OCI-LY1 (cell line): ENCODE measurements around the gene STXBP6.

ENCODE experiments used
- H2AFZ ChIP-seq: fragments of 200-600 bp; sonication (generic), shearing (Covaris generic); 2 replicates; pipeline ENCODE4 v1.6.0; 2014; ENCODE audit warnings: antibody characterized with exemption, mild to moderate bottlenecking, low read length
- H3F3A ChIP-seq: fragments of 200-600 bp; sonication (generic), shearing (Covaris generic); 2 replicates; pipeline ENCODE4 v1.6.0; 2014; ENCODE audit warnings: mild to moderate bottlenecking, antibody characterized with exemption, low read length, moderate library complexity; ENCODE audit not compliant: insufficient read depth
- H3K27ac ChIP-seq: fragments of 200-600 bp; sonication (generic); 2 replicates; pipeline ENCODE4 v1.5.1; 2014; ENCODE audit warnings: low read length, mixed run types, mild to moderate bottlenecking, low read depth; ENCODE audit not compliant: poor library complexity, severe bottlenecking
- H3K27me3 ChIP-seq: fragments of 200-600 bp; sonication (generic); 2 replicates; pipeline ENCODE4 v1.6.0; 2014; ENCODE audit warnings: antibody characterized with exemption, mild to moderate bottlenecking, low read length, moderate library complexity; ENCODE audit not compliant: insufficient read depth
- H3K36me3 ChIP-seq: fragments of 200-600 bp; sonication (generic); 2 replicates; pipeline ENCODE4 v1.6.1; 2014; ENCODE audit warnings: mild to moderate bottlenecking, antibody characterized with exemption, low read length, moderate library complexity, mixed read lengths; ENCODE audit not compliant: insufficient read depth
- H3K4me1 ChIP-seq: fragments of 200-600 bp; sonication (generic); 2 replicates; pipeline ENCODE4 v1.5.1; 2014; ENCODE audit warnings: mild to moderate bottlenecking, low read length, moderate library complexity; ENCODE audit not compliant: insufficient read depth, severe bottlenecking
- H3K4me2 ChIP-seq: fragments of 200-600 bp; sonication (generic), shearing (Covaris generic); 2 replicates; pipeline ENCODE4 v1.6.1; 2014; ENCODE audit warnings: low read length
- H3K4me3 ChIP-seq: fragments of 200-600 bp; sonication (generic); 2 replicates; pipeline ENCODE4 v1.5.1; 2014; ENCODE audit warnings: low read length, low read depth, mild to moderate bottlenecking, mixed read lengths; ENCODE audit not compliant: poor library complexity, severe bottlenecking
- H3K79me2 ChIP-seq: fragments of 200-600 bp; shearing (Covaris generic); 2 replicates; pipeline ENCODE4 v1.6.1; 2016; ENCODE audit warnings: mixed run types, low read length, mixed read lengths; ENCODE audit not compliant: insufficient read depth
- H3K9ac ChIP-seq: fragments of 200-600 bp; sonication (generic), shearing (Covaris generic); 2 replicates; pipeline ENCODE4 v1.6.1; 2014; ENCODE audit warnings: mild to moderate bottlenecking, low read length, mixed read lengths
- H3K9me2 ChIP-seq: fragments of 200-600 bp; sonication (generic), shearing (Covaris generic); 2 replicates; pipeline ENCODE4 v1.6.1; 2014; ENCODE audit warnings: low read depth, mild to moderate bottlenecking, low read length, mixed read lengths
- H3K9me3 ChIP-seq: fragments of 200-600 bp; shearing (Covaris generic); 2 replicates; pipeline ENCODE4 v1.6.1; 2014; ENCODE audit warnings: low read length, mixed read lengths
- H4K20me1 ChIP-seq: fragments of 200-600 bp; sonication (generic), shearing (Covaris generic); 2 replicates; pipeline ENCODE4 v1.6.0; 2016; ENCODE audit warnings: mild to moderate bottlenecking, low read length; ENCODE audit not compliant: insufficient read depth
- EZH2 ChIP-seq: fragments of 200-600 bp; sonication (generic), shearing (Covaris generic); IDR thresholded peaks from 2 replicates; pipeline ENCODE4 v1.8.0; 2017; ENCODE audit warnings: borderline replicate concordance, mixed run types, mild to moderate bottlenecking, antibody characterized with exemption, low read length, moderate library complexity, mixed read lengths
- TF ChIP-seq, protein P1 (sequence below): fragments of 200-600 bp; sonication (generic), shearing (Covaris generic); IDR thresholded peaks from 2 replicates; pipeline ENCODE4 v1.5.1; 2017; ENCODE audit warnings: mild to moderate bottlenecking, antibody characterized with exemption, low read length, moderate library complexity, mixed read lengths

Gene STXBP6

GRCh38 chr14:24831677-24832076 is 218.3 kb downstream of the STXBP6 start:
- Histone ChIP-seq H3K27me3 (no peaks in the 10 kb centered on the region), H2AFZ (no peak overlapping the region), H3K9me3 (no peaks in the 10 kb centered on the region), H4K20me1 (no peaks in the 10 kb centered on the region), H3K4me2 (no peak overlapping the region), H3K27ac (no peak overlapping the region), H3K36me3 (no peaks in the 10 kb centered on the region), H3K79me2 (no peaks in the 10 kb centered on the region), H3F3A (no peaks in the 10 kb centered on the region), H3K9me2 (no peaks in the 10 kb centered on the region), H3K4me3 (no peak overlapping the region), H3K4me1 (no peaks in the 10 kb centered on the region), H3K9ac (no peak overlapping the region)
- TF ChIP-seq EZH2, result no peak
- TF ChIP-seq, protein P1, sequence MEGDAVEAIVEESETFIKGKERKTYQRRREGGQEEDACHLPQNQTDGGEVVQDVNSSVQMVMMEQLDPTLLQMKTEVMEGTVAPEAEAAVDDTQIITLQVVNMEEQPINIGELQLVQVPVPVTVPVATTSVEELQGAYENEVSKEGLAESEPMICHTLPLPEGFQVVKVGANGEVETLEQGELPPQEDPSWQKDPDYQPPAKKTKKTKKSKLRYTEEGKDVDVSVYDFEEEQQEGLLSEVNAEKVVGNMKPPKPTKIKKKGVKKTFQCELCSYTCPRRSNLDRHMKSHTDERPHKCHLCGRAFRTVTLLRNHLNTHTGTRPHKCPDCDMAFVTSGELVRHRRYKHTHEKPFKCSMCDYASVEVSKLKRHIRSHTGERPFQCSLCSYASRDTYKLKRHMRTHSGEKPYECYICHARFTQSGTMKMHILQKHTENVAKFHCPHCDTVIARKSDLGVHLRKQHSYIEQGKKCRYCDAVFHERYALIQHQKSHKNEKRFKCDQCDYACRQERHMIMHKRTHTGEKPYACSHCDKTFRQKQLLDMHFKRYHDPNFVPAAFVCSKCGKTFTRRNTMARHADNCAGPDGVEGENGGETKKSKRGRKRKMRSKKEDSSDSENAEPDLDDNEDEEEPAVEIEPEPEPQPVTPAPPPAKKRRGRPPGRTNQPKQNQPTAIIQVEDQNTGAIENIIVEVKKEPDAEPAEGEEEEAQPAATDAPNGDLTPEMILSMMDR, result no peak

DNA sequence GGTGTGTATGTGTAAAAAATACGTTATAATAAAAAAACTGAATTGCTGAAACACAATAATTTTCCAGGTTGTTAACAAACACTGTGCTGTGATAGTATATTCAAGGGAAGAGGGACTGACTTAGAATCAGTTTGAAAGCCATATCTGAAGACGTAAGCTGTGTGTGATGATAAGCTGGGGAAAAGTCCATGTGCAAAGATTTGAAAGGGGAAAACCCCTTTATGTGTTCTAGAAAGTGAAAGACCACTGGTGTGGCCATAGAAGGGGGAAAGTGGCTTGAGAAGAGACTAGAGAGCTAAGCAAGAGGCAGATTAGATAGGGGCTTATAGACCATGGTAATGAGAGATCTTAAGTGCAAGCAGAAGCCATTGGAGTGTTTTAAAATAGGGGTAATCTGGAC is 220.1 kb downstream of the STXBP6 start:
- Histone ChIP-seq H3K4me1 (no peaks in the 10 kb centered on the region), H3K36me3 (no peaks in the 10 kb centered on the region), H3K79me2 (no peaks in the 10 kb centered on the region), H3K9me2 (no peaks in the 10 kb centered on the region), H3F3A (no peaks in the 10 kb centered on the region), H4K20me1 (no peaks in the 10 kb centered on the region), H3K4me2 (no peak overlapping the region), H3K27me3 (no peaks in the 10 kb centered on the region), H3K4me3 (no peak overlapping the region), H3K9ac (no peak overlapping the region), H2AFZ (no peak overlapping the region), H3K27ac (no peak overlapping the region), H3K9me3 (no peaks in the 10 kb centered on the region)
- TF ChIP-seq, protein P1, result no peak
- TF ChIP-seq EZH2, result no peak

GRCh38 chr14:24828486-24828885 is 221.5 kb downstream of the STXBP6 start:
- Histone ChIP-seq H3K36me3 (no peaks in the 10 kb centered on the region), H3K9me3 (no peaks in the 10 kb centered on the region), H3K27ac (no peak overlapping the region), H3K9me2 (no peaks in the 10 kb centered on the region), H3K4me3 (no peak overlapping the region), H3K4me2 (no peak overlapping the region), H3K79me2 (no peaks in the 10 kb centered on the region), H3F3A (no peaks in the 10 kb centered on the region), H2AFZ (no peak overlapping the region), H3K9ac (no peak overlapping the region), H3K27me3 (no peaks in the 10 kb centered on the region), H4K20me1 (no peaks in the 10 kb centered on the region), H3K4me1 (no peaks in the 10 kb centered on the region)
- TF ChIP-seq, protein P1, result no peak
- no peak for TF ChIP-seq EZH2
